ENCODE data around the gene NUDT14.

Gene NUDT14

GRCh38 chr14:105196265-105196960, 15.3 kb upstream of the NUDT14 start:
- DNase-seq, result no peak

GRCh38 chr14:105195522-105196264, 14.6 kb upstream of the NUDT14 start:
- DNase-seq, result no peak

- DNase-seq, result no peak
Measured at GRCh38 chr14:105195051-105195450, 13.9 kb upstream of the NUDT14 start.

GRCh38 chr14:105193916-105194782, 13.0 kb upstream of the NUDT14 start:
- DNase-seq, result peak; percentile 70

- DNase-seq, result no peak
Measured at GRCh38 chr14:105192866-105193731, 12.0 kb upstream of the NUDT14 start.

- DNase-seq, result no peak
Measured at GRCh38 chr14:105187935-105188524, 6.9 kb upstream of the NUDT14 start.

- DNase-seq, result peak; percentile 22
Measured at GRCh38 chr14:105187116-105187515, 6.0 kb upstream of the NUDT14 start.

GRCh38 chr14:105185973-105186372, 4.9 kb upstream of the NUDT14 start:
- no peak for DNase-seq

GRCh38 chr14:105185001-105185400, 3.9 kb upstream of the NUDT14 start:
- DNase-seq, result no peak

- peak; percentile 32 for DNase-seq
Measured at GRCh38 chr14:105184461-105184860, 3.3 kb upstream of the NUDT14 start.

GRCh38 chr14:105182296-105183020, 1.3 kb upstream of the NUDT14 start:
- DNase-seq, result no peak

GRCh38 chr14:105181549-105182295, 610 bp upstream of the NUDT14 start:
- DNase-seq, result no peak

- DNase-seq, result no peak
Measured at GRCh38 chr14:105179191-105179590, 1.9 kb downstream of the NUDT14 start.

GRCh38 chr14:105178868-105179140, 2.3 kb downstream of the NUDT14 start:
- DNase-seq, result no peak

GRCh38 chr14:105178069-105178867, 2.8 kb downstream of the NUDT14 start:
- no peak for DNase-seq

GRCh38 chr14:105177082-105177481, 4.0 kb downstream of the NUDT14 start:
- DNase-seq, result no peak

- DNase-seq, result no peak
Measured at GRCh38 chr14:105176513-105176912, 4.6 kb downstream of the NUDT14 start.

GRCh38 chr14:105173901-105174894, 6.9 kb downstream of the NUDT14 start:
- no peak for DNase-seq

- DNase-seq, result no peak
Measured at GRCh38 chr14:105173145-105173544, 8.0 kb downstream of the NUDT14 start.

All from NCI-H2029 (cell line).